CD4-positive, alpha-beta T cell treated with Interleukin-17A for 4 hours (primary cell): ENCODE results near the gene FOXD2.

Source experiments
- DNase-seq: peaks from one replicate; pipeline ENCODE4 v3.0.0-alpha.2; 2020; ENCODE audit warnings: mixed read lengths

Gene FOXD2

DNA sequence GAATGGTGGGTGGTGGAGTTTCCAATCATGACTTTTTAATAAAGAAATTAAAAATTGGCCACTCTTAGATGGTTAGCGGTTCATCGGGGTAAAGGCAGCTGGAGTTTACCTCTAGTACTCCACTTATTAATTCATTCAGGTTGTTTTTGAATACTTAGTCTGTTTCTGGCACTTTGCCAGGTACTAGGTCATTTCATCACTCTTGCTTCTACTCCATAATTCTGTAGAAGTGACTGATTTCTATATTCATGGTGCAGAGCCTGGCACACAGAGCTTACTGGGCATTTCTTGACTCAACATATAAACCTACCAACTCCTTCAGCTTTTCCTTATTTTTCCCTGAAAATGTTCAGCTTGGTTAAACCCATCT, 31.5 kb downstream of the FOXD2 start:
- no peak for DNase-seq

- no peak for DNase-seq
These were observed 32.1 kb downstream of the FOXD2 start for GRCh38 chr1:47469910-47470309.

- no peak for DNase-seq
These were observed 33.3 kb downstream of the FOXD2 start for GRCh38 chr1:47471163-47471562.

GRCh38 chr1:47474278-47475193, 36.7 kb downstream of the FOXD2 start:
- DNase-seq = no peak

- DNase-seq = no peak
These were observed 39.8 kb downstream of the FOXD2 start for GRCh38 chr1:47477595-47478080.

DNA sequence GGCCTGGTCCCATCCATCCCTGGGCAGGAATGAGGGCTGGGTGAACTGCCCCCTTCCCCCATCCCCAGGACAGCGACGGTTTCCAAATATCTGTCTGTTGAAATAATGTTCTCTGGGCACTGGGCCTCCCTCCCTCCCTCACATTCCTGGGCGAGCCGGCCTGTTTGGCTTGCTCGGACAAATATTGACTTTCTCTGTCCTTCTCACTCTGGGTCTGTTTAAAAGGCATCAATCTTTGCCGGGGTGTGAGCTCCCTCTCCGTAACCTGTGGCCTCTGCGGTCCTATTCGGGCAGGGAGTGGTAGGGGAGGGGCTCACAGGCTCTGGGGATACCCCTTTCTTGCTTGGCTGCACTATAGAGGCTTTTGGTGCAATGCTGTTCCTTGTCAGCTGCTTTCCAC, 40.2 kb downstream of the FOXD2 start:
- no peak for DNase-seq

GRCh38 chr1:47479664-47480063, 41.8 kb downstream of the FOXD2 start:
- no peak for DNase-seq

DNA sequence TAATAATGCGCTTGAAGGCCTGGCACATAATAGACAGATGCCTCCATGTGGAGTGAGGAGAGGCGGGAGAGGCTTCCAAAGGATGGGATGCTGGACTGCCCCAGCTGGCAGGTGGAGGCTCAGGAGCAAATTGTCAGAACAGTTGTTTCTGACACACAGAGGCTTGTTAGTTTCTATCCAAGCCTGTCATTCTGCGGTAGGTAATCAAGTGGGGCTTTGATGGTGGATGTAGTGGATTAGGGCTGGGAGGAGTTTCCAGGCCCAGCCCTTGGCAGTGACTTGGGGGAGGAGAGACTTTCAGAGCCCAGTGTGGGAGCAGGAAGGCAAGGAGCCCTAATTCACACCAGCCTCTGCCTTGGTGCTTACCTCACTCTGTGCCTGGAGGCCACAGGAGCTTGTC, 44.1 kb downstream of the FOXD2 start:
- DNase-seq = no peak

DNA sequence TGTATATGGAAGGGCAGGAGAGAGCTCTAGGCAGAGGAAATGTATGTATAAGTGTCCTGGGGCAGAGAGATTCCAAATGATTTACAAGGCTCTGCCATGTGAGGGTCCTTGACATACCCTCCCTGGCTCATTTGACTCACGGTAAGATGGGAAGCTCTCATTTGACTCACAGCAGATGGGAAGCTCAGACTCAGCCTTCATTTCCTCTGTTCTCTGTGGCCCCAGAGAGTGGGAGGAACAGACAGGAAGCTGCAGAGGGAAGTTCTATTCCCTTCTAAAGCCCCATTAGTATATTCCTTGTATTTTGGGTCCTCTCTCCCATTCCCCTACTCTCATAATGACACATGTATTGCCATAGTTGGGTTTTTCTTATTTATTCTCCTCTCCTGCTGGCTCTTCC, 44.9 kb downstream of the FOXD2 start:
- no peak for DNase-seq

DNA sequence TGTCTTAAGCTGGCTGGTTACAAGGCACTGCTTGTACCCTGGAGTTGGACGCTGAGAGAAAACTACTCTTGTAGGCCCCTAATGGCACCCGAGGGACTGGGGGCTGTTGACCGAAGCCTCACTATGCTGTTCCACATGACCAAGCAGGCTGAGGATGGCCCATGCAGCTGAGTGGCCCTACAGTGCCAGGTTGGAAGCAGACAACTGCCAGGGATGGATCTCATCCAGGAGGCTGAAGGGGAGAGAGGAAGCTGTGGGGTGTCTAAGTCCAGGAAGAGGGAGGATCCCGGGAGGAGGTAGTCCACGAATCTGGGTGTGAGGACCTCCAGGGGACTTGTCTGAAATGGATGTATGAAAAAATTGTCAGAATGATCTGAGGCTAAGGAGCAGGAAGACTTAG, 45.8 kb downstream of the FOXD2 start:
- DNase-seq = no peak

DNA sequence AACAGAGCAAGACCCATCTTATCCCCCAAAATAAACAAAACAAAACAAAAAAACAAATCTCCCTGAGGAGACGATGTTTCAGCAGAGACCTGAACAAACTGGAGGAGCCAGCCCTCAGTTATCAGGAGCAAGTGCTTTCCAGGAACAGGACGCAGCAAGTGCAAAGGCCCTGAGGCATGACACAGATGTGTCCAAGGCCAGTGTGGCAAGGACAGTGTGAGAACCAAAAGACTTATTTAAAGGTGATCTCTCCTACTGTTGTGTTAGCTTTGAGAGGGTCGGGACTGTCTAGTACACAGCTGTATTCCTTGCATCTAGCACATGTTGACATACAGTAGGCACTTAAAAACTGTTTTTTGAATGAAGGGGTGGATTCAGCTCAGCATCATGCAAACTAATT, 48.0 kb downstream of the FOXD2 start:
- no peak for DNase-seq

DNA sequence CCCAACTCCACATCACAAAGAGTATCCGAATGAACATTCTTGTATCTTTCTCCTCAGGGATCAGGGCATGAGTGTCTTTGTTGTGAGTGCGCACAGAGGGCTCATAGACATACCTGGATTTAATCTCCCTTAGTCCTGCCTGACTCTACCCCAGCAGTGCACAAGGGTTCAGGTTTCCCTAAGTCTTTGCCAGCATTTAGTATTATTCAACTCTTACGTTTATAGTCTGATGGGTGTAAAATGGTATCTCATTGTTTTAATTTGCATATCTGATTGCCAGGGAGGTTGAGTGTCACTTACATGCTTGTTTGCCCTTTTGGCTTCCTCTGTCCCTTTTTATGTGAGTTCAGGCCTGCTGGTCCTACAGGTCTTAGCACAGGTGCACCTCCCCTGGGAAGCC, 49.5 kb downstream of the FOXD2 start:
- DNase-seq = no peak

GRCh38 chr1:47487850-47488450, 50.1 kb downstream of the FOXD2 start:
- no peak for DNase-seq
